ENCODE results near the gene PCNX1. TPM values are rescaled to one million over a fixed set of nuclear protein-coding genes. Genes with fewer than 3 reads are reported as not detected.
A peak's percentile ranks its signal among the peaks of the same experiment; 100 is the strongest.

PCNX1 gene
- polyA plus RNA-seq, 3 donors from 2014 or later = 4.6 to 17.2 (median 4.6) TPM

- no peaks in the 10 kb centered on the region for H3K9me3 Mint-ChIP-seq
- peaks cover 13 to 18% of the 10 kb centered on the region in 2 donors for H3K4me1 Mint-ChIP-seq
- H3K27ac Mint-ChIP-seq = peak overlapping the region in 1 of 6 donors; percentile 51
- peaks cover 0 to 6% (median 2%) of the 10 kb centered on the region in 3 donors for H3K27me3 Mint-ChIP-seq (ENCODE audit: low read depth in 3 of 3)
- peak; percentile 32 to 49 (median 49) for DNase-seq
- H3K36me3 Mint-ChIP-seq = no peaks in the 10 kb centered on the region
- peak overlapping the region; percentile 33 to 59 (median 40) for H3K4me3 Mint-ChIP-seq
Observed at GRCh38 chr14:71130491-71131179, 223.4 kb downstream of the PCNX1 start.

DNA sequence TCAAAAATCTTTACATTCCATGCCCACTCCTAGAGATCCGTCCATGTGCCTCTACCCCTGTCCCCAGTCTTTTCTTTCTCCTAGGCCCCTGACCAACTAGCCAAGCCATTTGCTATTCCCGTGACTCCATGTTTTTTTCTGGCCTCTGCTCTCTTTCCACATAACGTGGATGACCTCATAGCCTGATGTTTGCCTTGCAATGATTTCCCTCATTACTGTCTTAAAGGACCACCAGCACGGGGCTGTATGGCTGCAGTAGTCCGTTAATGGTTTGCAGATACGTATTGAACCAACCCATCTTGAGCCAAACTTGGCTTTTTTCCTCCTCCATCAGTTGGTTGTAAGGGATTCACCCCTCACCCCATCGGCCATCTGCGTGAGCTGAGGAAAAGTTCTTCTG lies 226.0 kb downstream of the PCNX1 start:
- peaks cover 0 to 11% (median 2%) of the 10 kb centered on the region in 3 donors for H3K27me3 Mint-ChIP-seq (ENCODE audit: low read depth in 3 of 3)
- no peak overlapping the region for H3K4me3 Mint-ChIP-seq
- H3K27ac Mint-ChIP-seq = no peak overlapping the region
- no peaks in the 10 kb centered on the region for H3K36me3 Mint-ChIP-seq
- H3K4me1 Mint-ChIP-seq = peaks cover 13 to 18% of the 10 kb centered on the region in 2 donors
- no peaks in the 10 kb centered on the region for H3K9me3 Mint-ChIP-seq
- DNase-seq = no peak

- H3K27me3 Mint-ChIP-seq (ENCODE audit: low read depth in 3 of 3) = peaks cover 0 to 11% (median 2%) of the 10 kb centered on the region in 3 donors
- H3K36me3 Mint-ChIP-seq = no peaks in the 10 kb centered on the region
- no peak for DNase-seq
- H3K27ac Mint-ChIP-seq = no peak overlapping the region
- peaks cover 9 to 11% of the 10 kb centered on the region in 2 donors for H3K4me1 Mint-ChIP-seq
- no peaks in the 10 kb centered on the region for H3K9me3 Mint-ChIP-seq
- H3K4me3 Mint-ChIP-seq = no peak overlapping the region
Observed at GRCh38 chr14:71135496-71135895, 228.2 kb downstream of the PCNX1 start.

- no peak overlapping the region for H3K27ac Mint-ChIP-seq
- H3K9me3 Mint-ChIP-seq = no peaks in the 10 kb centered on the region
- peaks cover 5 to 7% of the 10 kb centered on the region in 2 donors for H3K4me1 Mint-ChIP-seq
- DNase-seq = no peak
- H3K36me3 Mint-ChIP-seq = no peaks in the 10 kb centered on the region
- no peak overlapping the region for H3K4me3 Mint-ChIP-seq
- H3K27me3 Mint-ChIP-seq (ENCODE audit: low read depth in 3 of 3) = peaks cover 0 to 11% (median 2%) of the 10 kb centered on the region in 3 donors
Observed at GRCh38 chr14:71135911-71136310, 228.7 kb downstream of the PCNX1 start.

GRCh38 chr14:71136386-71137060 lies 229.3 kb downstream of the PCNX1 start:
- no peak for DNase-seq
- peaks cover under 1% of the 10 kb centered on the region in 2 donors for H3K4me1 Mint-ChIP-seq
- peak overlapping the region in 1 of 6 donors; percentile 51 for H3K27ac Mint-ChIP-seq
- H3K9me3 Mint-ChIP-seq = no peaks in the 10 kb centered on the region
- H3K4me3 Mint-ChIP-seq = no peak overlapping the region
- H3K36me3 Mint-ChIP-seq = no peaks in the 10 kb centered on the region
- peaks cover 0 to 12% (median 0%) of the 10 kb centered on the region in 3 donors for H3K27me3 Mint-ChIP-seq (ENCODE audit: low read depth in 3 of 3)

- no peak overlapping the region for H3K4me3 Mint-ChIP-seq
- DNase-seq = no peak
- H3K9me3 Mint-ChIP-seq = no peaks in the 10 kb centered on the region
- no peak overlapping the region for H3K27ac Mint-ChIP-seq
- no peaks in the 10 kb centered on the region for H3K36me3 Mint-ChIP-seq
- H3K4me1 Mint-ChIP-seq = peaks cover 9 to 10% of the 10 kb centered on the region in 2 donors
- peaks cover 0 to 15% (median 0%) of the 10 kb centered on the region in 3 donors for H3K27me3 Mint-ChIP-seq (ENCODE audit: low read depth in 3 of 3)
Observed at GRCh38 chr14:71137536-71138447, 230.5 kb downstream of the PCNX1 start.

DNA sequence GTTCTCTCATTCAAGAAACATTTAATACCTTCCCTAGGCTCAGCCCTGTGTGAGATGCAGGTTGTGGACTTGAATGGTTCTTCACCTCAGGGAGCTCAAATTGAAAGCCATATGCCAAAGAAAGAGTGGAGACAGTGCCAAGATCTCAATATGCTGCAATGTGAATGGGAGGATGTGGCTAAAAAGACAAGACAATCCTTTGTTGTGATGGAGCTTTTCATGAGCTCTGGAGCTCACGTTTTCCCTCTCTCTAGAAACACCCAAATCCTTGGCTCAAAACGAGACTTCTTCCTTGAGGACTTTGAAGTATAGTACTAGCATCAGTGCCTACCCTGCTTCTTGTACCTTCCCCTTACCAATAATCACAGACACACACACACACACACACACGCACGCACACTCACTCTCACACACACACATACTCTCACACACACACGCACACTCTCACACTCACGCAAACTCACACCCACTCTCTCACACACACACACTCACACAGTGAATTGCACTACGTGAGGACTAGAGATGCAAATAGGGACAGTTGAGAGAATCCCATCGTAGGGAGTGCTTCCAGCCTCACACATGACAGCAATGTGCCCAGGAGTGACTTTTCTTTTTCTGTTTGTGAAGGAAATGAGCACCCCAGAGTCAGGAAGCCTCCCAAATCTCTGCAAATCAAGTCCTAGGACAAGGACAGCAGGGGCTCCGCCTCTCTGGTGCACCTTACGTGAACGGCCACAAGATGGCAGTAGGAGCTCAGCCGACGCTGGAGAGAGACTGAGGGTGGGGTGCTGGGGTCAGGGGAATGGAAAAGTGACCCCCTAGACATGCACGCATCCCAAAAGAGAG lies 231.4 kb downstream of the PCNX1 start:
- no peaks in the 10 kb centered on the region for H3K9me3 Mint-ChIP-seq
- H3K4me1 Mint-ChIP-seq = peaks cover 18% of the 10 kb centered on the region in 2 donors
- no peak overlapping the region for H3K27ac Mint-ChIP-seq
- H3K27me3 Mint-ChIP-seq (ENCODE audit: low read depth in 3 of 3) = peaks cover 0 to 9% (median 3%) of the 10 kb centered on the region in 3 donors
- H3K4me3 Mint-ChIP-seq = no peak overlapping the region
- DNase-seq = peak; percentile 38 to 56 (median 42)
- H3K36me3 Mint-ChIP-seq = no peaks in the 10 kb centered on the region

GRCh38 chr14:71139294-71139946 lies 232.2 kb downstream of the PCNX1 start:
- no peaks in the 10 kb centered on the region for H3K36me3 Mint-ChIP-seq
- peaks cover 0 to 9% (median 3%) of the 10 kb centered on the region in 3 donors for H3K27me3 Mint-ChIP-seq (ENCODE audit: low read depth in 3 of 3)
- H3K9me3 Mint-ChIP-seq = no peaks in the 10 kb centered on the region
- H3K4me1 Mint-ChIP-seq = peaks cover 18 to 19% of the 10 kb centered on the region in 2 donors
- H3K4me3 Mint-ChIP-seq = no peak overlapping the region
- DNase-seq = no peak
- no peak overlapping the region for H3K27ac Mint-ChIP-seq

DNA sequence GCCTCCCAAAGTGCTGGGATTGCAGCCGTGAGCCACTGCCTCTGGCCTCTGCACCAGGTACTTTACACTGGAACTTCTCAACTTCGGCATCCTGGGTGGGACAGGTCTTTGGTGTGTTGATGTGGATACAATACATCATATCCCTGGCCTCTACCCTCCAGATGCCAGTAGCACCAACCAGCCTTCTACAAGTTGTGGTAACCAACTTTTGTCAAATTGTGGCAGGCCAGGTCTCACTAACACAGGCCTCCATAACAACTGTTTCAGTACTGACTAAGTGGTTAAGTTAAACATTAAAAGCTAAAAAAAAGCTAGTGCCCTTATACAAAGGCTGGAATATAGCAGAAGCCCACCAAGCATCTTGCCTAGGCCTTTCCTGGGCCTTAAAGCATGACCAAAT lies 232.9 kb downstream of the PCNX1 start:
- Mint-ChIP-seq H3K9me3 (no peaks in the 10 kb centered on the region), H3K27ac (no peak overlapping the region), H3K27me3 (ENCODE audit: low read depth in 3 of 3) (peaks cover 0 to 9% (median 3%) of the 10 kb centered on the region in 3 donors), H3K4me1 (peaks cover 18 to 19% of the 10 kb centered on the region in 2 donors), H3K36me3 (no peaks in the 10 kb centered on the region), H3K4me3 (no peak overlapping the region)
- no peak for DNase-seq

GRCh38 chr14:71141701-71142374 lies 234.6 kb downstream of the PCNX1 start:
- no peaks in the 10 kb centered on the region for H3K9me3 Mint-ChIP-seq
- H3K36me3 Mint-ChIP-seq = no peaks in the 10 kb centered on the region
- no peak overlapping the region for H3K4me3 Mint-ChIP-seq
- H3K27me3 Mint-ChIP-seq (ENCODE audit: low read depth in 3 of 3) = peaks cover 0 to 6% (median 3%) of the 10 kb centered on the region in 3 donors
- H3K27ac Mint-ChIP-seq = peak overlapping the region in 5 of 6 donors; percentile 46 to 84 (median 54)
- DNase-seq = no peak
- peaks cover 18 to 19% of the 10 kb centered on the region in 2 donors for H3K4me1 Mint-ChIP-seq

DNA sequence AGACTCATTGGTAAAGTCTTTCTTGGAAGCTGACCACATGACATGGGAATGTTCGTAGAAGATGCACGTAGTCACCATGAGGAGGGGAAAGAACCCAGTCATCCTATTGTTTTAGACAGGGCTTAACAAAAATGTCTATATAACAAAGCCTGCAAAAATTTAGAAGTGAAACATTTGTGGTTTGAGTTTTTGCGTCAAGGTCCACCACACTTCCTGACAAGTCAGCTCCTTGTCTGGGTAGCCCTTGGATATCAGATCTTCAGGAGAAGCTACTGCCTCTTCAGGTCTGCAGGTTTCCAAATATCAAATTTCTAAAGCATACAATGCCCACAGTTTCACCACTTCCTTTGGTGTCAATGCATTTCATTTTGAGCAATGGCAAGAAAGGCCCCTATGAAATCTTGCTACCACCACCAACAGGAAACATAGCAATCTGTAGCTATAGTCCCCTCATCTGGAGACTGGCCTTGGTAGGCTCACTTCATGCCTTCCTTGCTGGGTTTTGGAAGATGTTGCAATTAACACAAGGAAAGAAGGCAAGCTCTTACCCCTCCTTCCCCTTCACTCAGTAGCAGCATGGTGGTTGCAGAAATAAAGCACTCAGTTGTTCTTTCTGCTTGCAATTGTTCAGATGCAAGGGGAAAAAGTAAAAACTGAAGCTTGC lies 235.2 kb downstream of the PCNX1 start:
- peak overlapping the region in 1 of 5 donors; percentile 40 for H3K4me3 Mint-ChIP-seq
- peaks cover 0 to 4% (median 3%) of the 10 kb centered on the region in 3 donors for H3K27me3 Mint-ChIP-seq (ENCODE audit: low read depth in 3 of 3)
- H3K27ac Mint-ChIP-seq = peak overlapping the region in 5 of 6 donors; percentile 46 to 84 (median 75)
- H3K4me1 Mint-ChIP-seq = peaks cover 18 to 19% of the 10 kb centered on the region in 2 donors
- H3K36me3 Mint-ChIP-seq = no peaks in the 10 kb centered on the region
- peak; percentile 48 to 59 (median 52) for DNase-seq
- H3K9me3 Mint-ChIP-seq = no peaks in the 10 kb centered on the region
